GM12892 (cell line): Measurements from ENCODE around the gene GCLM.
"Not testable (repeated sequence)": the region's sequence is repeated elsewhere in the genome, so short reads cannot be mapped to it uniquely, and the experiment has no call there.

Experiments used
- DNase-seq: peaks from one replicate; pipeline ENCODE4 v3.0.0; 2011; ENCODE audit not compliant: insufficient read length
- FAIRE-seq: peaks from 2 replicates; lab custom pipeline; 2011; peaks lifted over from hg19 to GRCh38; lab: Jason Lieb, UNC
- POLR2A ChIP-seq: IDR thresholded peaks from 2 replicates; pipeline ENCODE4 v1.6.1; 2011; ENCODE audit warnings: low read depth, low read length, control low read depth
- POLR2AphosphoS5 ChIP-seq: IDR thresholded peaks from 2 replicates; pipeline ENCODE4 v1.6.1; 2011; ENCODE audit warnings: low read depth, low read length, control low read depth
- TAF1 ChIP-seq: IDR thresholded peaks from 2 replicates; pipeline ENCODE4 v1.6.1; 2011; ENCODE audit warnings: low read depth, mild to moderate bottlenecking, control low read depth, low read length, borderline replicate concordance

The GCLM gene

DNA sequence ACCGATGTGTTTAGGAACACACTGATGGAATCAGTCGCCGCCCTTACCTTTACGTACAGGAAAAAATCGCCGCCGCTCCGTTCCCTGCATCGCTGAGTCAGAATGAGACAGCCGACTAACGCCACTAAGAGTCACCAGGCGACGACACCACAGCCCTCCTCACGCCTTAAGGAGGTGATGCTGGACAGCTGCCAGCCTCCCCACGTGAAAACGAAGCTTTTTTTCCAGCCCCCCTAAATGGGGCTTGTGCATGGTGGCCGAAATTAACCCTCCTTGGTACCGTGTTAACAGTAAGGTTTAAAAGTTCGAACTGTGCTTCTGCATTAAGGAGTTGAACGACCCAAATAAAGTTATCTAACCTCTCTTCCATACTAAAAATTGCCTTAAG, 30.7 kb downstream of the GCLM start:
- FAIRE-seq = peak; percentile 85
- TF ChIP-seq TAF1 (no peak), POLR2AphosphoS5 (no peak)
- peak; percentile 36 for DNase-seq

DNA sequence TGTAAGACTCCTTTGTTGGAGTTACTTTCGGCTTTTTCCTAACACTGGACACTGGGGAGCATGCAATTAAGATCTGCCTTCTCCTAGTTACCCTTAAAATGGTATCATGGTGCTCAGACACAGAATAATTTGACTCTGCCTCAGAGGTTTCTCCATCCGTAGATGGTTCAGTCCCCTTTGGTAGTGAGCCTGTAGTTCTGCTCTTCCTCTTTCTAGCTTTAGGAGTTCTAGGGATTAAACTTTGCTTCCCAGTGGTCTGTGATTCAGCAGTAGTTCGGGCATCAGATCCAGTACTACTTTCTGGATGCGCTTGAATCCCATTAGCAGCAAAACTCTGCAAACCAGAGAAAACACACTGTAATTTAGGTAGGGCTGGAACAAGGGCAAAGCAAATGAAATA, 31.7 kb downstream of the GCLM start:
- TF ChIP-seq POLR2A = no peak
- no peak for TF ChIP-seq TAF1
- TF ChIP-seq POLR2AphosphoS5 = no peak
- FAIRE-seq = no peak
- no peak for DNase-seq

DNA sequence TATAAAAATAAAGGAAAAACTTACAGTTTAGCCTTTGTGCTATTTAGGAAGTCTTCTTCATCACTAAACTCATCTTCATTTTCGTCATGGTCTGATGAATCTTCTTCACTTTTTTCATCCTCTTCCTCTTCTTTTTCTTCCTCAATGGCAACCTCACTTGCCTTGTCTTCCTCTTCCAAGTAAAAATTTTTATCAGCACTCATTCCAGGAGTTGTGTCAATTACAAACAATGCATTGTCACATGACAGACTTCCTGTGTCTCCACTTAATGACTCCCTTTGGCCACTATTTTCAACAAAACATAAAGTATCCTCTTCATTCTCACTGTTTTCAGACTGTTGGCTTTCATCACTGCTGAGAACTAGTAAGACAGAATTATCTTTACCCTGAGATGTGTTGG, 33.0 kb downstream of the GCLM start:
- DNase-seq (no peak), FAIRE-seq (peak; percentile 36)
- TF ChIP-seq POLR2A = no peak
- no peak for TF ChIP-seq POLR2AphosphoS5
- TF ChIP-seq TAF1 = no peak

- DNase-seq (no peak), FAIRE-seq (peak; percentile 58)
- TF ChIP-seq TAF1 (no peak), POLR2AphosphoS5 (no peak), POLR2A (no peak)
Measured at GRCh38 chr1:93874025-93874651, 35.1 kb downstream of the GCLM start.

GRCh38 chr1:93871366-93871765, 37.9 kb downstream of the GCLM start:
- no peak for DNase-seq
- TF ChIP-seq POLR2A = no peak
- TF ChIP-seq POLR2AphosphoS5 = no peak
- TF ChIP-seq TAF1 = no peak
- FAIRE-seq = no peak

DNA sequence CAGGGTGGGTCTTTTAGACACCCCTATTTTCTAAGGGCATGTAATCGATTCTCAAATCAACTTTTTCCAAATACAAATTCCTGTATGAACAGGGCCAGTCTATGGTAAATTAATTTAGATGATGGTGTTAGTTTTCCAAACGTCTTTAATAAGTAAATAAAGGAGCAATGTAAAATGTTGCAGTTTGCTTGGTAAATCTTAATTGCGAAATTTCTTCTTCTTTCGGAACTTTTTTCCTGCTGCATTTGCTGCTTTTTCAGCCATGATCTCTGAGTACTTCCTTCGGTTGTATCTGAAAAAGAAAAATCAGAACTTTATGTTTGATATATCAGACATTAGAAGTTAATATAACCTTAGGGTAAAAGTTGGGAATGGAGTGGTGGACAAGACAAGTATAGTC, 39.6 kb downstream of the GCLM start:
- DNase-seq = no peak
- no peak for TF ChIP-seq TAF1
- TF ChIP-seq POLR2AphosphoS5 = no peak
- no peak for TF ChIP-seq POLR2A
- no peak for FAIRE-seq

GRCh38 chr1:93868492-93868891, 40.7 kb downstream of the GCLM start:
- not testable (repeated sequence) for DNase-seq, FAIRE-seq

- TF ChIP-seq POLR2A (no peak), POLR2AphosphoS5 (no peak), TAF1 (no peak)
- DNase-seq = no peak
- no peak for FAIRE-seq
Measured at GRCh38 chr1:93865253-93865652, 44.0 kb downstream of the GCLM start.

DNA sequence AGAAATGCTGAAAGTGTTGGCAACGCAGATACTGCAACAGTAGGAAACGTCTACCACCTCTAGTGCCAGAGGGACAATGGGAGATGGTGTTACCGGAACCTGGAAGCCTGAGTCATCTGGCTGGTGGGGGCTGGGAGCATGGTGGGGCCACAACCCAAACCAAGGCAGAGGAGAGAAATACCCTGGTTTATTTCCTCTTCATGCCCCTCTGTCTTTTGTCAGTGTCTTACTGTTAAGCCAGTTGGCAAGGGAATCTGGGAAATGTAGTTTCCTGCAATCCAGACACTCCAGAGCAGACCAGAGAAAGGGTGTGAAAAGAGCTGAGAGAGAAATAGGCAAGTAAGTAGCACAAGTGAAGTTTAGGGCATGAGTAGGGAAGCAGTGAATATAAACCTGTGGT, 45.1 kb downstream of the GCLM start:
- no peak for TF ChIP-seq POLR2AphosphoS5
- no peak for TF ChIP-seq TAF1
- no peak for TF ChIP-seq POLR2A
- FAIRE-seq (no peak), DNase-seq (no peak)

DNA sequence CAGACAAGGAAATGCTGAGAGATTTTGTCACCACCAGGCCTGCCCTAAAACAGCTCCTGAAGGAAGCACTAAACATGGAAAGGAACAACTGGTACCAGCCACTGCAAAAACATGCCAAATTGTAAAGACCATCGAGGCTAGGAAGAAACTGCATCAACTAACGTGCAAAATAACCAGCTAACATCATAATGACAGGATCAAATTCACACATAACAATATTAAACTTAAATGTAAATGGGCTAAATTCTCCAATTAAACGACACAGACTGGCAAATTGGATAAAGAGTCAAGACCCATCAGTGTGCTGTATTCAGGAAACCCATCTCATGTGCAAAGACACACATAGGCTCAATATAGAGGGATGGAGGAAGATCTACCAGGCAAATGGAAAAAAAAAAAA, 51.6 kb downstream of the GCLM start:
- not testable (repeated sequence) for FAIRE-seq, DNase-seq

GRCh38 chr1:93855983-93856382, 53.2 kb downstream of the GCLM start:
- DNase-seq, FAIRE-seq: not testable (repeated sequence)

DNA sequence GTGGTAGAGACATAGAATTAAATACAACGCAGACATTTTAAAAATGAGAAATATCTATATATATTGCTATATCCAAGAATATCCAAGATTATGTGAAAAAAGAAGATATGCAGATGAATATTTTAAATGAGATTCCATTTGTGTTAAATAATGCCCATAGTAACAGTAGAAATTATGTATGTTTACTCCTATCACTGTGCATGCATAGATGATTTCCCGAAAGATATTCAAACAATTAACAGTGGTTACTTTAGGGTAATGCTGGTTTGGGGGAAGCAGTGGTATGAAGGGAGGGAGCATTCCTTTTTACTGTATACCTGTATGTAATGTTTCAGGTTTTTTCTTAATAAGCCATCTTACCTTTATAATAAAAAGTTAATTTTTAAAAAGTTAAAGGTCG, 55.3 kb downstream of the GCLM start:
- FAIRE-seq (no peak), DNase-seq (no peak)
- TF ChIP-seq POLR2A = no peak
- no peak for TF ChIP-seq POLR2AphosphoS5
- no peak for TF ChIP-seq TAF1

DNA sequence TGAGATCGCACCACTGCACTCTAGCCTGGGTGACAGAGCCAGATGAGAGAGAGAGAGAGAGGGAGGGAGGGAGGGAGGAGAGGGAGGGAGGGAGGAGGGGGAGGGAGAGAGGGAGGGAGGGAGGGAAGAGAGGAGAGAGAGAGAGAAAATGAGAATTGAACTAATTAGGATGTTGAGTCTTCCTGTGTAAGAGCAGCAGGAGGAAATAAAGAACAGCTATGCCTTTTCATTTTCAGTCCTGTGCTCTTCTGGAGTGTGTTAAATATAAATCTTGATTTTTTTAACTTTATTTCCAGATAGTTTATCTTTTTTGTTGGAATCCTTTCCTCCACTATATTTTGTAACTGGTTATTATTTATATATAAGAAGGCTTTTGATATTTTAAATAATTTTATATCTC, 57.4 kb downstream of the GCLM start:
- no peak for DNase-seq
- no peak for TF ChIP-seq POLR2A
- no peak for TF ChIP-seq TAF1
- no peak for TF ChIP-seq POLR2AphosphoS5
- no peak for FAIRE-seq

DNA sequence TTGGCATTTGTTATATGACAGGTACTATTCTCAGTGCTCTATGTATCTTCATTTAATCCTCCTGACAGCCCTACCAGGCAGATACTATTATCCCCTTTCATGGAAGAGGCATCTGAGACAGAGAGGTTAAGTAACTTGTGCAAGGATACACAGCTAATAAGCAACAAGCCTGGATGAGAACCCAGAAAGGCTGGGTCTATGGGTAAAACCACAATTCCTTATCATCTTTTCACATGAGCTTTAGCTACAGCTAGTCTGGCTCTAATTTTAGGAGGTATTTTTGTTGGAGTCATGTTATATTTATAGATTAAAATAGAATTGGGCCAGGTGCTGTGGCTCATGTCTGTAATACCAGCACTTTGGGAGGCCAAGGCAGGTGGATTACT, 57.9 kb downstream of the GCLM start:
- DNase-seq (no peak), FAIRE-seq (no peak)
- no peak for TF ChIP-seq TAF1
- no peak for TF ChIP-seq POLR2A
- TF ChIP-seq POLR2AphosphoS5 = no peak

GRCh38 chr1:93850687-93851326, 58.4 kb downstream of the GCLM start:
- peak; percentile 36 for FAIRE-seq
- not testable (repeated sequence) for DNase-seq
